Skeletal muscle tissue (tissue), 4 donors: ENCODE measurements around the gene DPM2. TPM values are rescaled to one million over a fixed set of nuclear protein-coding genes. Genes with fewer than 3 reads are reported as not detected.

ENCODE experiments used
- H3K27ac ChIP-seq: one replicate; pipeline ENCODE4 v1.7.0; 2013; ENCODE audit warnings: mild to moderate bottlenecking, low read depth, low read length, inconsistent platforms
- H3K27me3 ChIP-seq, 3 donors: one replicate each; pipeline ENCODE4 v1.7.0; 2013; ENCODE audit warnings: low read length in 3 of 3; ENCODE audit not compliant: control insufficient read depth in 3 of 3, insufficient read depth in 3 of 3
- H3K36me3 ChIP-seq, 3 donors: one replicate each; pipeline ENCODE4 v1.7.0; 2013; ENCODE audit warnings: low read length in 3 of 3; ENCODE audit not compliant: control insufficient read depth in 3 of 3, insufficient read depth in 3 of 3
- H3K4me1 ChIP-seq, 3 donors: one replicate each; pipeline ENCODE4 v1.7.0; 2013; ENCODE audit warnings: low read length in 3 of 3, mild to moderate bottlenecking in 3 of 3; ENCODE audit not compliant: control insufficient read depth in 3 of 3, insufficient read depth in 3 of 3
- H3K4me3 ChIP-seq, 3 donors: one replicate each; pipeline ENCODE4 v1.7.0; 2013; ENCODE audit warnings: low read length in 3 of 3
- H3K9ac ChIP-seq, 3 donors: one replicate each; pipeline ENCODE4 v1.7.0; 2013; ENCODE audit warnings: low read length in 3 of 3, mild to moderate bottlenecking in 3 of 3, moderate library complexity in 2 of 3, low read depth in 1 of 3
- H3K9me3 ChIP-seq, 3 donors: one replicate each; pipeline ENCODE4 v1.7.0; 2013; ENCODE audit warnings: low read length in 3 of 3; ENCODE audit not compliant: control insufficient read depth in 3 of 3
- total RNA-seq: library from RNA; depleted of rRNA; stranded (reverse); fragments of >200 nt; gene quantifications from one replicate; pipeline ENCODE4 v1.2.3, GENCODE V29; 2014
- donor health status: Osteomylitis.

DPM2 gene
- total RNA-seq, 1 donor from 2014 or later = 7.3 TPM

GRCh38 chr9:127955294-127956015 is 17.8 kb upstream of the DPM2 start:
- H3K4me3 ChIP-seq = peak overlapping the region in 2 of 3 donors; percentile 41 to 56
- peaks cover 31 to 46% (median 35%) of the 10 kb centered on the region in 3 donors for H3K4me1 ChIP-seq
- H3K27me3 ChIP-seq = no peaks in the 10 kb centered on the region
- H3K9me3 ChIP-seq = no peaks in the 10 kb centered on the region
- H3K27ac ChIP-seq = peak overlapping the region; percentile 89
- H3K9ac ChIP-seq = peak overlapping the region; percentile 12 to 82 (median 57)
- no peaks in the 10 kb centered on the region for H3K36me3 ChIP-seq

- H3K27me3 ChIP-seq = no peaks in the 10 kb centered on the region
- no peaks in the 10 kb centered on the region for H3K36me3 ChIP-seq
- H3K9ac ChIP-seq = peak overlapping the region; percentile 12 to 82 (median 57)
- peak overlapping the region; percentile 89 for H3K27ac ChIP-seq
- H3K4me3 ChIP-seq = peak overlapping the region in 2 of 3 donors; percentile 41 to 56
- no peaks in the 10 kb centered on the region for H3K9me3 ChIP-seq
- H3K4me1 ChIP-seq = peaks cover 29 to 46% (median 37%) of the 10 kb centered on the region in 3 donors
Observed at GRCh38 chr9:127954831-127955293, 17.2 kb upstream of the DPM2 start.

DNA sequence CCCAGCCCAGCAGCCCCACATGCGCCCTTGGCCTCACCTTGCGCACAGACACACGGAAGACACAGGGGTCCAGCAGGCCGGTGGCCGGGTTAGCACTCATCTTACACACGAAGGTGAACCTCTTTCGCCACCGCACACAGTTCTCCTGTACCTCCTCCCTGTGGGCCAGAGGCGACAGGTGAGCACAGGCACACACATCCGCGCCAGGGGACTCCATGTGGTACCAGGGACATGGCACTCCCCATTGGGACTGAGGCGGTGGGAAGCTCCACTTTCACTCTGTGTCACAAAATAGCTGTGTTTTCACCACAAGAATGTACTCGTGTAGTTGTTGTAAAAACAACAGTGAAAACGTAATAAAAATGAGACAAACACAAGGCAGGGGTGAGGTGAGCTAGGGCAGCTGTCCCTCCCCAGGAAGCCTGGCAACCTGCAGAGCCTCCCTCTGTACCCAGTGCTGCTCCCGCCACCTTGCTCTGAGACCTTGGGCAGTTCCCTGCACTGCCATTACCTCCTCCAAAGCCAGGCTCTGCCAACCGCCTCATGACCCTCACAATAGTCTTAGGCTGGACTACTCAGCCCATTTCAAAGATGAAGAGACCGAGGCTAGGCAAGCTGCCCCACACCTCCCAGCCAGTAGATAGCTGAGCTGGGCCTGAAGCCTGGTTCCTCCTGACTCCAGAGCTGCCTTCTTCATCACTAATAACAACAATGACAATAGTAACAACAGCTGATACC is 16.3 kb upstream of the DPM2 start:
- Histone ChIP-seq H3K4me1 (peaks cover 29 to 52% (median 43%) of the 10 kb centered on the region in 3 donors), H3K27me3 (no peaks in the 10 kb centered on the region), H3K9ac (peak overlapping the region in 1 of 3 donors; percentile 45), H3K9me3 (no peaks in the 10 kb centered on the region), H3K4me3 (no peak overlapping the region), H3K27ac (peak overlapping the region; percentile 89), H3K36me3 (no peaks in the 10 kb centered on the region)

- H3K4me1 ChIP-seq = peaks cover 29 to 52% (median 43%) of the 10 kb centered on the region in 3 donors
- H3K36me3 ChIP-seq = peaks cover 0 to 2% (median 0%) of the 10 kb centered on the region in 3 donors
- H3K27ac ChIP-seq = no peak overlapping the region
- H3K9me3 ChIP-seq = no peaks in the 10 kb centered on the region
- no peaks in the 10 kb centered on the region for H3K27me3 ChIP-seq
- H3K9ac ChIP-seq = peak overlapping the region in 1 of 3 donors; percentile 45
- no peak overlapping the region for H3K4me3 ChIP-seq
Observed at GRCh38 chr9:127953154-127953553, 15.5 kb upstream of the DPM2 start.

GRCh38 chr9:127950513-127951289 is 13.0 kb upstream of the DPM2 start:
- Histone ChIP-seq H3K27me3 (no peaks in the 10 kb centered on the region), H3K27ac (no peak overlapping the region), H3K9me3 (no peaks in the 10 kb centered on the region), H3K4me1 (peaks cover 28 to 51% (median 39%) of the 10 kb centered on the region in 3 donors), H3K4me3 (no peak overlapping the region), H3K36me3 (peaks cover 0 to 6% (median 0%) of the 10 kb centered on the region in 3 donors), H3K9ac (peak overlapping the region in 1 of 3 donors; percentile 45)

DNA sequence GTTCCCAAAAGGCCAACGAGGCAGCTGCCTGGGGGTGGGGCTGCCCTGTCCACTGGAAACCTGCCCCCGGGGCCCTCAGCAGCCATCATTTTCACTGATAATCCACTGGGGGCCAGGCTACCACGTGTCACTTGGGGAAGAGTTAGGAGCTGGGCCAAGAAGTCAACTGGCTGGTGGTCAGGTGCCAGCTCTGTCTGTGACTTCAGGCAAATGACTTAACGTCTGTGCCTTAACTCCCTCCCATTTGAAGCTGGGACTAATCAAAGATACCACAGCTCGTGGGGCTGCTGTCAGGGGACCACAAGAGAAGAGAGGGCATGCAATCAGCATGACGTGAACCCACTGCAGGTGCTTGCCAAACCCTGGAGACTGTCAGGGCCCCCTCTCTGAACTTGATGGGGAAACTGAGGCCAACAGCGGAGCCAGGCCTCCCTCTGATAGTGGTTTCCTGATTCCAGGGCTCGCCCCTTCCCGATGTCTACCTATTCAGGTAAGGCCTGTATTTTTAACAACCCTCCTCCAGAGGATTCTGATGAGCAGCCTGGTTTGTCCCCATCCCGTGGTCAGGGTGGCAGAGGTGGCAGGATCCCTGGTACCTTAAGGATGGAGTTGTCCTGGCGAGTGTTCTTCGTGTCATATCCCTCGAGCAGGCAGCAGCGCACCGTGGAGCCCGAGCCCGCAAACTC is 12.3 kb upstream of the DPM2 start:
- Histone ChIP-seq H3K4me1 (peaks cover 21 to 45% (median 33%) of the 10 kb centered on the region in 3 donors), H3K27me3 (no peaks in the 10 kb centered on the region), H3K9me3 (no peaks in the 10 kb centered on the region), H3K9ac (peak overlapping the region in 1 of 3 donors; percentile 45), H3K36me3 (peaks cover 3 to 7% (median 4%) of the 10 kb centered on the region in 3 donors), H3K27ac (no peak overlapping the region), H3K4me3 (no peak overlapping the region)

GRCh38 chr9:127947841-127948710 is 10.4 kb upstream of the DPM2 start:
- H3K4me3 ChIP-seq = no peak overlapping the region
- peaks cover 12 to 15% (median 13%) of the 10 kb centered on the region in 3 donors for H3K36me3 ChIP-seq
- no peak overlapping the region for H3K27ac ChIP-seq
- peak overlapping the region in 1 of 3 donors; percentile 45 for H3K9ac ChIP-seq
- H3K4me1 ChIP-seq = peaks cover 12 to 37% (median 25%) of the 10 kb centered on the region in 3 donors
- H3K27me3 ChIP-seq = no peaks in the 10 kb centered on the region
- H3K9me3 ChIP-seq = no peaks in the 10 kb centered on the region

DNA sequence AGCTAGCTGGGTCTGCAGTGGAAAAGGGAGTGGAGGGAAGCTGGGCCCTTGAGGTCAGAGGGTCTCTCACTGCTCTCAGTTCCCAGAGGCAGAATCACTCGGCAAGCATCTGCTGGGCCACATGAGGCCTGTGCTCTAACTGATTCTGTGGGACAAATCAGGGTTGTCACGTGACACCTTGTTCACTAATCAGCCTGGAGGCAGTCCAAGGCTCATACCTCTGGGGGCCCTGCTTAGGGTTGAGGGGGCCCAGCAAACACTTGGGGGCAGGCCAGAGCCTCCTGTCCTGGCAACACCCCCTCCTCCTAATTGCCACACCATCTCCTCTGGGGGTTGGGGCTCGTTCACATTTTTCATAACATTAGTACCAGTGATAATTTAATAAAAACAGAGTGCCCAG is 9.1 kb upstream of the DPM2 start:
- no peak overlapping the region for H3K27ac ChIP-seq
- no peaks in the 10 kb centered on the region for H3K9me3 ChIP-seq
- H3K36me3 ChIP-seq = peaks cover 12 to 15% (median 13%) of the 10 kb centered on the region in 3 donors
- H3K4me3 ChIP-seq = no peak overlapping the region
- H3K27me3 ChIP-seq = no peaks in the 10 kb centered on the region
- peak overlapping the region in 1 of 3 donors; percentile 16 for H3K9ac ChIP-seq
- H3K4me1 ChIP-seq = peaks cover 22 to 45% (median 29%) of the 10 kb centered on the region in 3 donors
